HepG2 (cell line): ENCODE data around the gene DIPK1A. TPM values are rescaled to one million over a fixed set of nuclear protein-coding genes. Genes with fewer than 3 reads are reported as not detected.

Experiments used
- ATAC-seq: fragments of 200-7000 bp; cut with Tn5 transposase; 3 replicates; pipeline ENCODE4 v1.9.1; 2020; ENCODE audit warnings: mild to moderate bottlenecking, moderate library complexity
- BruUV-seq: library from RNA; stranded (reverse); fragments of 400-500 nt; replicated peaks from 2 replicates; lab custom pipeline; 2021; lab: Mats Ljungman, UMichigan
- CTCF ChIA-PET: fragments of 300-600 bp; formaldehyde crosslinking; extraction: SDS; loops from one replicate; lab custom pipeline; 2021; ENCODE audit warnings: low total read pairs, inconsistent platforms, low intra/inter-chr PET ratio; lab: Yijun Ruan, JAX
- POLR2A ChIA-PET: fragments of 350-600 bp; sonication (Branson Sonifier 250); formaldehyde crosslinking; loops from one replicate; lab custom pipeline; 2020; ENCODE audit warnings: antibody characterized with exemption, inconsistent platforms; lab: Yijun Ruan, JAX
- DNase-seq: peaks from one replicate; pipeline ENCODE4 v3.0.0-alpha.2; 2015; ENCODE audit warnings: low spot score
- FAIRE-seq: peaks from 3 replicates; lab custom pipeline; 2011; peaks lifted over from hg19 to GRCh38; lab: Jason Lieb, UNC
- H2AFZ ChIP-seq: one replicate; pipeline ENCODE4 v1.6.1; 2011; ENCODE audit warnings: low read length, inconsistent platforms
- H3K27ac ChIP-seq: fragments of 300-600 bp; 3 replicates; pipeline ENCODE4 v1.8.0; 2011; ENCODE audit warnings: mixed run types, mild to moderate bottlenecking, mixed read lengths, low read length, inconsistent platforms; ENCODE audit not compliant: insufficient read depth; ENCODE audit errors: extremely low read length
- H3K27me3 ChIP-seq, 2 experiments: fragments of 200-600 bp in 1 of 2; 2 replicates in 1 of 2; 3 replicates in 1 of 2; pipeline versions ENCODE4 v1.6.0 to v1.8.0; 2011; ENCODE audit warnings: low read length in 2 of 2, mild to moderate bottlenecking in 2 of 2, moderate library complexity in 2 of 2, inconsistent platforms in 1 of 2; ENCODE audit not compliant: insufficient read depth in 2 of 2, control insufficient read depth in 1 of 2
- H3K36me3 ChIP-seq, 2 experiments: fragments of 200-600 bp in 1 of 2; replicated peaks in 1 of 2; 2 replicates in 1 of 2; 3 replicates in 1 of 2; pipeline versions ENCODE4 v1.5.1 to v1.8.0; 2011; ENCODE audit warnings: low read length in 2 of 2, inconsistent platforms in 1 of 2; ENCODE audit not compliant: insufficient read depth in 2 of 2, control insufficient read depth in 1 of 2
- H3K4me1 ChIP-seq: 2 replicates; pipeline ENCODE4 v1.5.1; 2012; ENCODE audit warnings: low read length, inconsistent platforms; ENCODE audit not compliant: insufficient read depth
- H3K4me2 ChIP-seq: 2 replicates; pipeline ENCODE4 v1.6.0; 2011; ENCODE audit warnings: low read depth, low read length, inconsistent platforms
- H3K4me3 ChIP-seq, 3 experiments: fragments of 200-600 bp in 1 of 3; sonication (generic), shearing (Covaris generic) in 1 of 3; replicated peaks in 1 of 3; 2 replicates each; pipeline ENCODE4 v1.5.1; 2011 to 2016; ENCODE audit warnings: low read length in 3 of 3, inconsistent platforms in 2 of 3, low read depth in 2 of 3, mild to moderate bottlenecking in 2 of 3, control low read depth in 1 of 3, mixed read lengths in 1 of 3; ENCODE audit not compliant: insufficient read depth in 1 of 3
- H3K79me2 ChIP-seq: one replicate; pipeline ENCODE4 v1.6.1; 2011; ENCODE audit warnings: low read length, inconsistent platforms; ENCODE audit not compliant: insufficient read depth
- H3K9ac ChIP-seq: 2 replicates; pipeline ENCODE4 v1.6.0; 2011; ENCODE audit warnings: mild to moderate bottlenecking, low read depth, low read length, inconsistent platforms; ENCODE audit not compliant: insufficient read depth
- H3K9me3 ChIP-seq: 2 replicates; pipeline ENCODE4 v1.5.1; 2012; ENCODE audit warnings: mild to moderate bottlenecking, low read length
- H4K20me1 ChIP-seq: 2 replicates; pipeline ENCODE4 v1.6.0; 2011; ENCODE audit warnings: inconsistent platforms, mild to moderate bottlenecking, low read length, moderate library complexity; ENCODE audit not compliant: insufficient read depth
- LCORL ChIP-seq, 2 experiments: fragments of 450-650 bp in 1 of 2; sonication (generic) in 1 of 2; formaldehyde crosslinking in 1 of 2; IDR thresholded peaks; 2 replicates each; pipeline versions ENCODE4 v1.5.0 to v1.6.1; 2017 to 2020; ENCODE audit warnings: antibody characterized with exemption in 1 of 2, missing genetic modification reagents in 1 of 2
- NR2F2 ChIP-seq: IDR thresholded peaks from 2 replicates; pipeline ENCODE4 v1.6.1; 2012; ENCODE audit warnings: low read depth, inconsistent platforms, borderline replicate concordance
- NR3C1 ChIP-seq: sonication (generic); formaldehyde crosslinking; IDR thresholded peaks from 2 replicates; pipeline ENCODE4 v1.4.0; 2020; ENCODE audit warnings: missing genetic modification reagents
- SETDB1 ChIP-seq: sonication (generic); formaldehyde crosslinking; IDR thresholded peaks from 2 replicates; pipeline ENCODE4 v1.5.1; 2020; ENCODE audit warnings: missing genetic modification reagents, mild to moderate bottlenecking, borderline replicate concordance
- SRSF9 ChIP-seq: fragments of 200-400 bp; formaldehyde crosslinking; IDR thresholded peaks from 2 replicates; pipeline ENCODE4 v1.6.1; 2018; ENCODE audit warnings: borderline replicate concordance, mild to moderate bottlenecking, low read depth, low read length; ENCODE audit not compliant: insufficient read depth, poor library complexity, severe bottlenecking
- TBX2 ChIP-seq: sonication (generic); formaldehyde crosslinking; IDR thresholded peaks from 2 replicates; pipeline ENCODE4 v1.5.0; 2020; ENCODE audit warnings: missing genetic modification reagents, mild to moderate bottlenecking, borderline replicate concordance
- TSC22D2 ChIP-seq: sonication (generic); formaldehyde crosslinking; IDR thresholded peaks from 2 replicates; pipeline ENCODE4 v1.5.1; 2020; ENCODE audit warnings: missing genetic modification reagents, mild to moderate bottlenecking, borderline replicate concordance
- ZNF256 ChIP-seq: sonication (generic); formaldehyde crosslinking; conservative IDR thresholded peaks from 2 replicates; pipeline ENCODE4 v1.4.0; 2020; ENCODE audit warnings: missing genetic modification reagents
- ZNF343 ChIP-seq: sonication (generic); formaldehyde crosslinking; IDR thresholded peaks from 2 replicates; pipeline ENCODE4 v1.4.0; 2020; ENCODE audit warnings: mild to moderate bottlenecking, missing genetic modification reagents
- ZNF616 ChIP-seq: sonication (generic); formaldehyde crosslinking; IDR thresholded peaks from 2 replicates; pipeline ENCODE4 v1.5.0; 2020; ENCODE audit warnings: low read depth, mild to moderate bottlenecking, missing genetic modification reagents
- ZNF747 ChIP-seq: sonication (generic); formaldehyde crosslinking; IDR thresholded peaks from 2 replicates; pipeline ENCODE4 v1.8.1; 2023; ENCODE audit warnings: missing genetic modification reagents, mild to moderate bottlenecking, borderline replicate concordance
- WGBS: methylation state at CpG from one replicate; pipeline ENCODE4 v1.1.6; 2017; ENCODE audit warnings: low lambda C conversion rate; 5-methylcytosine and 5-hydroxymethylcytosine counted together
- in situ Hi-C: cut with HindIII; loops from 2 replicates; pipeline ENCODE4 v1.10.0; 2017; ENCODE audit warnings: low pct_unique_long_range_greater_than_20kb; ENCODE audit not compliant: extremely low pct_ligation_motif_present
- intact Hi-C: fragments of 100-400 bp; cut with micrococcal nuclease; formaldehyde crosslinking; loops from one replicate; pipeline ENCODE4 v1.10.0; 2022; ENCODE audit not compliant: unreplicated experiment
- polyA plus RNA-seq, 8 experiments: library from polyadenylated mRNA; depleted of rRNA in 3 of 8; stranded (reverse) in 7 of 8; unstranded in 1 of 8; fragments of >200 nt; fragmentation: Illumina TruSeq in 4 of 8; extraction: Trizol in 4 of 8; gene quantifications; 2 replicates each; pipeline versions ENCODE4 v1.2.1 to v1.2.3, GENCODE V29; 2011 to 2016; ENCODE audit warnings: low read depth in 4 of 8, missing spikeins in 1 of 8, mixed read lengths in 1 of 8; ENCODE audit not compliant: insufficient read depth in 1 of 8
- total RNA-seq, 5 experiments: library from RNA; depleted of rRNA; stranded (reverse); fragments of >200 nt; fragmentation: Illumina TruSeq; extraction: Trizol; gene quantifications; 2 replicates each; pipeline ENCODE4 v1.2.3, GENCODE V29; 2016; ENCODE audit warnings: low read depth in 1 of 5
- TF ChIP-seq, protein P1 (sequence below): sonication (generic); formaldehyde crosslinking; IDR thresholded peaks from 2 replicates; pipeline ENCODE4 v1.8.0; 2022; ENCODE audit warnings: mild to moderate bottlenecking, missing genetic modification reagents; ENCODE audit not compliant: insufficient replicate concordance
- TF ChIP-seq, protein P2 (sequence below): IDR thresholded peaks from 2 replicates; pipeline ENCODE4 v1.6.1; 2016; ENCODE audit warnings: missing genetic modification reagents, missing compliant biosample characterization
- TF ChIP-seq, protein P3 (sequence below): sonication (generic); formaldehyde crosslinking; conservative IDR thresholded peaks from 2 replicates; pipeline ENCODE4 v1.8.1; 2023; ENCODE audit warnings: missing genetic modification reagents
- TF ChIP-seq, protein P4 (sequence below): IDR thresholded peaks from 2 replicates; pipeline ENCODE4 v1.6.1; 2012; ENCODE audit warnings: inconsistent platforms
- TF ChIP-seq, protein P5 (sequence below): sonication (generic); formaldehyde crosslinking; IDR thresholded peaks from 2 replicates; pipeline ENCODE4 v1.5.1; 2020; ENCODE audit warnings: missing genetic modification reagents, mild to moderate bottlenecking, borderline replicate concordance

DIPK1A gene
- total and polyA plus RNA-seq, 2 of the 13 experiments (the other 11 are each of a cell fraction or from before 2014, with no cell fraction given) = 8.4 TPM

DNA sequence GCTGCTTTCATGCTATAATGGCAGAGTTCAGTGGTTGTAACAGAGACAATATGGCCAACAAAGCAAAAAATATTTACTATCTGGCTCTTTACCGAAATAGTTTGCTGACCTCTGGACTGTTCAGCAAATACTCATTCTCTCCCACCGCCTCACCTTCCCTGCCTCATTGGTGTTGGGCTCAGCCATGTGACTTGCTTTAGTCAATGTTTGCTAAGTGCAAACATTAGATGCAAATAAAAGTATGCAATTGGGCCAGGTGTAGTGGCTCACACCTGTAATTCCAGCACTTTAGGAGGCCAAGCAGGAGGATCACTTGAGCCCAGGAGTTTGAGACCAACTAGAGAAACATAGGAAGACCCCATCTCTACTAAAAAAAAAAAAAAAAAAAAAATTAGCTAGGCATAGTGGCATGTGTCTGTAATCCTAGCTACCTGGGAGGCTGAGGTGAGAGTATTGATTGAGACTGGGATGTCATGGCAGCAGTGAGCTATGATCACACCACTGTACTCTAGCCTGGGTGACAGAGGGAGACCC, 74.3 kb downstream of the DIPK1A start:
- Histone ChIP-seq H3K27me3 (no peaks in the 10 kb centered on the region), H3K79me2 (peaks cover 1% of the 10 kb centered on the region), H3K9me3 (peaks cover 7% of the 10 kb centered on the region), H3K4me1 (peaks cover 48% of the 10 kb centered on the region), H3K9ac (no peak overlapping the region), H3K36me3 (no peaks in the 10 kb centered on the region), H2AFZ (no peak overlapping the region), H3K4me2 (peak overlapping the region; percentile 54), H3K4me3 (peak overlapping the region in 1 of 3 experiments; percentile 26; a peak in 1 of 6 replicates), H4K20me1 (no peaks in the 10 kb centered on the region), H3K27ac (peak overlapping the region; percentile 60)
- peak; percentile 98 for FAIRE-seq
- BruUV-seq = no TSS peak
- in situ Hi-C loops (no loop called here), intact Hi-C loops (no loop called here)
- DNase-seq = peak; percentile 93
- ChIA-PET CTCF (no interaction called here), POLR2A (interaction anchor here (0.7 kb wide), 1 partner anchor 728 kb away, joined by 3 read pairs; no protein-coding TSS in a partner anchor)
- ATAC-seq = peak; percentile 99
- WGBS = 0% methylated on average over 2 of the region's 2 CpGs
- TF ChIP-seq ZNF256 (no peak), LCORL (IDR thresholded peaks at IDR 0.05) (peak; percentile 72; the same call in 1 of the 2 replicates), LCORL (CRISPR knock-in tag; IDR thresholded peaks at IDR 0.05) (peak; percentile 85; the same call in 1 of the 2 replicates), TBX2 (CRISPR knock-in tag) (peak; percentile 96), ZNF343 (CRISPR knock-in tag) (no peak), ZNF616 (CRISPR knock-in tag) (no peak), SETDB1 (CRISPR knock-in tag) (no peak), SRSF9 (no peak), NR2F2 (peak; percentile 91), ZNF747 (CRISPR knock-in tag) (0 out of 2 replicates have a peak, but pooled peaks have one; percentile 48), TSC22D2 (no peak), NR3C1 (CRISPR knock-in tag) (no peak)
- TF ChIP-seq, protein P1, sequence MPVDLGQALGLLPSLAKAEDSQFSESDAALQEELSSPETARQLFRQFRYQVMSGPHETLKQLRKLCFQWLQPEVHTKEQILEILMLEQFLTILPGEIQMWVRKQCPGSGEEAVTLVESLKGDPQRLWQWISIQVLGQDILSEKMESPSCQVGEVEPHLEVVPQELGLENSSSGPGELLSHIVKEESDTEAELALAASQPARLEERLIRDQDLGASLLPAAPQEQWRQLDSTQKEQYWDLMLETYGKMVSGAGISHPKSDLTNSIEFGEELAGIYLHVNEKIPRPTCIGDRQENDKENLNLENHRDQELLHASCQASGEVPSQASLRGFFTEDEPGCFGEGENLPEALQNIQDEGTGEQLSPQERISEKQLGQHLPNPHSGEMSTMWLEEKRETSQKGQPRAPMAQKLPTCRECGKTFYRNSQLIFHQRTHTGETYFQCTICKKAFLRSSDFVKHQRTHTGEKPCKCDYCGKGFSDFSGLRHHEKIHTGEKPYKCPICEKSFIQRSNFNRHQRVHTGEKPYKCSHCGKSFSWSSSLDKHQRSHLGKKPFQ = peak; percentile 98
- TF ChIP-seq, protein P2, sequence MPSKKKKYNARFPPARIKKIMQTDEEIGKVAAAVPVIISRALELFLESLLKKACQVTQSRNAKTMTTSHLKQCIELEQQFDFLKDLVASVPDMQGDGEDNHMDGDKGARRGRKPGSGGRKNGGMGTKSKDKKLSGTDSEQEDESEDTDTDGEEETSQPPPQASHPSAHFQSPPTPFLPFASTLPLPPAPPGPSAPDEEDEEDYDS (CRISPR knock-in tag) = no peak
- TF ChIP-seq, protein P3, sequence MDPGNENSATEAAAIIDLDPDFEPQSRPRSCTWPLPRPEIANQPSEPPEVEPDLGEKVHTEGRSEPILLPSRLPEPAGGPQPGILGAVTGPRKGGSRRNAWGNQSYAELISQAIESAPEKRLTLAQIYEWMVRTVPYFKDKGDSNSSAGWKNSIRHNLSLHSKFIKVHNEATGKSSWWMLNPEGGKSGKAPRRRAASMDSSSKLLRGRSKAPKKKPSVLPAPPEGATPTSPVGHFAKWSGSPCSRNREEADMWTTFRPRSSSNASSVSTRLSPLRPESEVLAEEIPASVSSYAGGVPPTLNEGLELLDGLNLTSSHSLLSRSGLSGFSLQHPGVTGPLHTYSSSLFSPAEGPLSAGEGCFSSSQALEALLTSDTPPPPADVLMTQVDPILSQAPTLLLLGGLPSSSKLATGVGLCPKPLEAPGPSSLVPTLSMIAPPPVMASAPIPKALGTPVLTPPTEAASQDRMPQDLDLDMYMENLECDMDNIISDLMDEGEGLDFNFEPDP (CRISPR knock-in tag) = no peak
- TF ChIP-seq, protein P4, sequence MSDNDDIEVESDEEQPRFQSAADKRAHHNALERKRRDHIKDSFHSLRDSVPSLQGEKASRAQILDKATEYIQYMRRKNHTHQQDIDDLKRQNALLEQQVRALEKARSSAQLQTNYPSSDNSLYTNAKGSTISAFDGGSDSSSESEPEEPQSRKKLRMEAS = peak; percentile 35; the same call in 1 of the 2 replicates
- TF ChIP-seq, protein P5, sequence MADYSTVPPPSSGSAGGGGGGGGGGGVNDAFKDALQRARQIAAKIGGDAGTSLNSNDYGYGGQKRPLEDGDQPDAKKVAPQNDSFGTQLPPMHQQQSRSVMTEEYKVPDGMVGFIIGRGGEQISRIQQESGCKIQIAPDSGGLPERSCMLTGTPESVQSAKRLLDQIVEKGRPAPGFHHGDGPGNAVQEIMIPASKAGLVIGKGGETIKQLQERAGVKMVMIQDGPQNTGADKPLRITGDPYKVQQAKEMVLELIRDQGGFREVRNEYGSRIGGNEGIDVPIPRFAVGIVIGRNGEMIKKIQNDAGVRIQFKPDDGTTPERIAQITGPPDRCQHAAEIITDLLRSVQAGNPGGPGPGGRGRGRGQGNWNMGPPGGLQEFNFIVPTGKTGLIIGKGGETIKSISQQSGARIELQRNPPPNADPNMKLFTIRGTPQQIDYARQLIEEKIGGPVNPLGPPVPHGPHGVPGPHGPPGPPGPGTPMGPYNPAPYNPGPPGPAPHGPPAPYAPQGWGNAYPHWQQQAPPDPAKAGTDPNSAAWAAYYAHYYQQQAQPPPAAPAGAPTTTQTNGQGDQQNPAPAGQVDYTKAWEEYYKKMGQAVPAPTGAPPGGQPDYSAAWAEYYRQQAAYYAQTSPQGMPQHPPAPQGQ (CRISPR knock-in tag) = no peak
